ENCODE measurements around the gene SCAF1. TPM values are rescaled to one million over a fixed set of nuclear protein-coding genes. Genes with fewer than 3 reads are reported as not detected.
"Not testable (repeated sequence)": the region's sequence is repeated elsewhere in the genome, so short reads cannot be mapped to it uniquely, and the experiment has no call there.

SCAF1 gene
- total RNA-seq, 1 donor from 2014 or later: 31.0 TPM

- ATAC-seq: no peak
These were observed 25.5 kb upstream of the SCAF1 start for GRCh38 chr19:49616532-49616931.

- no peak for ATAC-seq
These were observed 25.1 kb upstream of the SCAF1 start for GRCh38 chr19:49616945-49617344.

GRCh38 chr19:49617860-49618259 is 24.1 kb upstream of the SCAF1 start:
- not testable (repeated sequence) for ATAC-seq

- peak; percentile 14 for ATAC-seq
These were observed 16.8 kb upstream of the SCAF1 start for GRCh38 chr19:49624967-49625910.

GRCh38 chr19:49626226-49626625 is 15.8 kb upstream of the SCAF1 start:
- ATAC-seq: no peak

GRCh38 chr19:49629659-49630058 is 12.3 kb upstream of the SCAF1 start:
- ATAC-seq: no peak

GRCh38 chr19:49631014-49631588 is 10.9 kb upstream of the SCAF1 start:
- peak; percentile 16 for ATAC-seq

GRCh38 chr19:49631610-49632192 is 10.3 kb upstream of the SCAF1 start:
- no peak for ATAC-seq

- no peak for ATAC-seq
These were observed 9.4 kb upstream of the SCAF1 start for GRCh38 chr19:49632576-49632975.

GRCh38 chr19:49633273-49633672 is 8.7 kb upstream of the SCAF1 start:
- not testable (repeated sequence) for ATAC-seq

- no peak for ATAC-seq
These were observed 6.3 kb upstream of the SCAF1 start for GRCh38 chr19:49635530-49636232.

GRCh38 chr19:49636233-49636932 is 5.6 kb upstream of the SCAF1 start:
- no peak for ATAC-seq

- peak; percentile 3 for ATAC-seq
These were observed 3.9 kb upstream of the SCAF1 start for GRCh38 chr19:49637821-49638738.

- no peak for ATAC-seq
These were observed 2.5 kb upstream of the SCAF1 start for GRCh38 chr19:49639401-49640112.

- peak; percentile 74 for ATAC-seq
These were observed 1.7 kb upstream of the SCAF1 start, which contains the start of gene RRAS for GRCh38 chr19:49640113-49640898. Gene RRAS, minus strand, starts transcription at chr19:49640143. Its CDS starts 45 bp downstream, at chr19:49640098.

- ATAC-seq: no peak
These were observed 555 bp downstream of the SCAF1 start for GRCh38 chr19:49642492-49643035.

GRCh38 chr19:49643466-49643865 is 1.5 kb downstream of the SCAF1 start:
- no peak for ATAC-seq

GRCh38 chr19:49645592-49645991 is 3.6 kb downstream of the SCAF1 start:
- ATAC-seq: no peak

GRCh38 chr19:49645995-49646394 is 4.0 kb downstream of the SCAF1 start:
- ATAC-seq: no peak

Measured in esophagus mucosa (tissue), 1 donor.